SK-N-SH treated with all-trans-retinoic acid at 6 μM for 48 hours (cell line): ENCODE results near the gene CHRNA5.

ENCODE experiments used
- ATAC-seq: fragments of 200-7000 bp; cut with Tn5 transposase; 3 replicates; pipeline ENCODE4 v1.9.1; 2020; ENCODE audit warnings: mild to moderate bottlenecking, moderate library complexity
- ARNTL ChIP-seq: fragments of 450-650 bp; formaldehyde crosslinking; IDR thresholded peaks from 2 replicates; pipeline ENCODE4 v1.5.0; 2020; ENCODE audit warnings: low read depth, mild to moderate bottlenecking, moderate library complexity, borderline replicate concordance
- BACH2 ChIP-seq: fragments of 250-450 bp; sonication (Bioruptor Pico); IDR thresholded peaks from 2 replicates; pipeline ENCODE4 v1.9.0; 2021; ENCODE audit warnings: mild to moderate bottlenecking, borderline replicate concordance
- CREB5 ChIP-seq: fragments of 250-450 bp; sonication (Bioruptor Pico); IDR thresholded peaks from 2 replicates; pipeline ENCODE4 v1.5.1; 2020; ENCODE audit warnings: low read depth, mild to moderate bottlenecking, moderate library complexity
- CSDC2 ChIP-seq: fragments of 250-450 bp; sonication (Bioruptor Pico); IDR thresholded peaks from 2 replicates; pipeline ENCODE4 v1.5.0; 2020; ENCODE audit warnings: mild to moderate bottlenecking, moderate library complexity
- ESRRG ChIP-seq: fragments of 250-450 bp; sonication (Bioruptor Pico); IDR thresholded peaks from 2 replicates; pipeline ENCODE4 v1.6.1; 2021; ENCODE audit warnings: mild to moderate bottlenecking
- GLIS3 ChIP-seq: fragments of 250-450 bp; sonication (Bioruptor Pico); IDR thresholded peaks from 2 replicates; pipeline ENCODE4 v1.5.0; 2020; ENCODE audit warnings: mild to moderate bottlenecking, moderate library complexity
- ISL1 ChIP-seq: fragments of 250-450 bp; sonication (Bioruptor Pico); IDR thresholded peaks from 2 replicates; pipeline ENCODE4 v2.1.2; 2022; ENCODE audit warnings: mild to moderate bottlenecking, moderate library complexity
- OSR1 ChIP-seq: fragments of 250-450 bp; sonication (Bioruptor Pico); IDR thresholded peaks from 2 replicates; pipeline ENCODE4 v1.8.0; 2022; ENCODE audit warnings: moderate library complexity, mild to moderate bottlenecking, inconsistent platforms
- POU6F1 ChIP-seq: fragments of 250-450 bp; sonication (Bioruptor Pico); IDR thresholded peaks from 2 replicates; pipeline ENCODE4 v1.8.0; 2021; ENCODE audit warnings: low read depth, mild to moderate bottlenecking, moderate library complexity, borderline replicate concordance
- PPARA ChIP-seq: fragments of 250-450 bp; sonication (Bioruptor Pico); IDR thresholded peaks from 2 replicates; pipeline ENCODE4 v1.5.0; 2020; ENCODE audit warnings: mild to moderate bottlenecking, borderline replicate concordance
- RARB ChIP-seq: fragments of 250-450 bp; sonication (Bioruptor Pico); IDR thresholded peaks from 2 replicates; pipeline ENCODE4 v1.8.0; 2021; ENCODE audit warnings: mild to moderate bottlenecking, moderate library complexity
- SNAI2 ChIP-seq: fragments of 250-450 bp; sonication (Bioruptor Pico); IDR thresholded peaks from 2 replicates; pipeline ENCODE4 v1.5.0; 2020; ENCODE audit warnings: mild to moderate bottlenecking, moderate library complexity
- TCF4 ChIP-seq: fragments of 250-450 bp; sonication (Bioruptor Pico); IDR thresholded peaks from 2 replicates; pipeline ENCODE4 v1.8.0; 2021; ENCODE audit warnings: mild to moderate bottlenecking, moderate library complexity, borderline replicate concordance
- TOX ChIP-seq: fragments of 250-450 bp; sonication (Bioruptor Pico); IDR thresholded peaks from 2 replicates; pipeline ENCODE4 v1.8.0; 2021; ENCODE audit warnings: mild to moderate bottlenecking, moderate library complexity, borderline replicate concordance
- TSHZ2 ChIP-seq: fragments of 250-450 bp; sonication (Bioruptor Pico); IDR thresholded peaks from 2 replicates; pipeline ENCODE4 v1.5.0; 2020; ENCODE audit warnings: mild to moderate bottlenecking, moderate library complexity
- ZC3H10 ChIP-seq: fragments of 250-450 bp; sonication (Bioruptor Pico); IDR thresholded peaks from 2 replicates; pipeline ENCODE4 v1.5.1; 2021; ENCODE audit warnings: mild to moderate bottlenecking, moderate library complexity
- ZFP30 ChIP-seq: fragments of 450-650 bp; formaldehyde crosslinking; IDR thresholded peaks from 2 replicates; pipeline ENCODE4 v1.5.0; 2022; ENCODE audit warnings: mild to moderate bottlenecking, moderate library complexity
- ZNF565 ChIP-seq: fragments of 450-650 bp; formaldehyde crosslinking; conservative IDR thresholded peaks from 2 replicates; pipeline ENCODE4 v1.5.0; 2020; ENCODE audit warnings: low read depth, mild to moderate bottlenecking, moderate library complexity
- ZNF70 ChIP-seq: fragments of 450-650 bp; formaldehyde crosslinking; IDR thresholded peaks from 2 replicates; pipeline ENCODE4 v1.5.0; 2020; ENCODE audit warnings: mild to moderate bottlenecking, moderate library complexity
- TF ChIP-seq, protein P1 (sequence below): fragments of 250-450 bp; sonication (Bioruptor Pico); IDR thresholded peaks from 2 replicates; pipeline ENCODE4 v1.8.0; 2020; ENCODE audit warnings: mild to moderate bottlenecking, moderate library complexity, borderline replicate concordance

The CHRNA5 gene

DNA sequence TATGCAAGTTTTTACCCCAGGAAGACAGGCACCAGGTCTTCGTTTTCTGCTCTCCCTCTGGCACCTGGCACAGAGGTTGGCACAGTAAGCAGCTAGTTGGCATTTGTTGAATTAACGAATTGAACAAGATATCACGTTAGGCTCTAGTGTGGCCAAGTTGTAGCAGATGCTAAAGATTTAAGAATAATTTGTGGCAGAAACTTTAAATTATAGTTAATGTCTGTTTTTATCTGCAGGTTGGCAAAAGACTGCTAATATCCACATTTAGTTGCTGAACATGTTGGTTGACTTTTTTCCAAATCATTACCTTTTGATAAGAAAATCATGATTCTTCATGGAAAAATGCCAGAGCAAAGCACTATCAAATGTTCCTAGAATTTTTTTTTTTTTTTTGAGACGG lies 8.1 kb downstream of the CHRNA5 start:
- ATAC-seq = no peak
- TF ChIP-seq CSDC2 (no peak), RARB (CRISPR knock-in tag) (no peak)

DNA sequence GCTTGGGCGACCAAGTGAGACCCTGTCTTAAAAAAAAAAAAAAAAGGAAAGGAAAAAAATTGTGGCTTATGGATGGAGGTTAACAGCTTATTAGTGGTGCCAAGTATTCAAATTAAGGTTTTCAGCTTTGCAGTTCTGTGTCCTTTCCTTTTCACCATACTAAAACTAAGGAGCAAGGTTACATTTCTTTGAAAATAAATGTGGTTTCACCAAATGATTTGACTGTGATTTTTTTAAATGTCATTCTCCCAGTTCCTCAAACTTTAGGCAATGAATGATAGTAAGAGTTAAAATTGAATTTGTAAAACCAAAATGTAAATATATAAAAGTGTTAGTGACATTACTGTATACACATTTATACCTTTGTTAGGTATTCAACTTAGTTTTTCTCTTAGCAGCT lies 9.6 kb downstream of the CHRNA5 start:
- ATAC-seq = no peak
- TF ChIP-seq ARNTL (CRISPR knock-in tag) = no peak
- no peak for TF ChIP-seq TSHZ2 (CRISPR knock-in tag)
- no peak for TF ChIP-seq CREB5
- TF ChIP-seq OSR1 (CRISPR knock-in tag) = no peak
- no peak for TF ChIP-seq SNAI2 (CRISPR knock-in tag)
- TF ChIP-seq ESRRG (CRISPR knock-in tag) = no peak
- no peak for TF ChIP-seq RARB (CRISPR knock-in tag)
- TF ChIP-seq, protein P1, sequence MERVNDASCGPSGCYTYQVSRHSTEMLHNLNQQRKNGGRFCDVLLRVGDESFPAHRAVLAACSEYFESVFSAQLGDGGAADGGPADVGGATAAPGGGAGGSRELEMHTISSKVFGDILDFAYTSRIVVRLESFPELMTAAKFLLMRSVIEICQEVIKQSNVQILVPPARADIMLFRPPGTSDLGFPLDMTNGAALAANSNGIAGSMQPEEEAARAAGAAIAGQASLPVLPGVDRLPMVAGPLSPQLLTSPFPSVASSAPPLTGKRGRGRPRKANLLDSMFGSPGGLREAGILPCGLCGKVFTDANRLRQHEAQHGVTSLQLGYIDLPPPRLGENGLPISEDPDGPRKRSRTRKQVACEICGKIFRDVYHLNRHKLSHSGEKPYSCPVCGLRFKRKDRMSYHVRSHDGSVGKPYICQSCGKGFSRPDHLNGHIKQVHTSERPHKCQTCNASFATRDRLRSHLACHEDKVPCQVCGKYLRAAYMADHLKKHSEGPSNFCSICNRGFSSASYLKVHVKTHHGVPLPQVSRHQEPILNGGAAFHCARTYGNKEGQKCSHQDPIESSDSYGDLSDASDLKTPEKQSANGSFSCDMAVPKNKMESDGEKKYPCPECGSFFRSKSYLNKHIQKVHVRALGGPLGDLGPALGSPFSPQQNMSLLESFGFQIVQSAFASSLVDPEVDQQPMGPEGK (CRISPR knock-in tag) = no peak
- no peak for TF ChIP-seq TOX (CRISPR knock-in tag)
- no peak for TF ChIP-seq TCF4 (CRISPR knock-in tag)
- TF ChIP-seq GLIS3 (CRISPR knock-in tag) = no peak
- no peak for TF ChIP-seq BACH2 (CRISPR knock-in tag)
- no peak for TF ChIP-seq ZNF565 (CRISPR knock-in tag)
- TF ChIP-seq PPARA (CRISPR knock-in tag) = no peak

- no peak for ATAC-seq
- TF ChIP-seq TOX (CRISPR knock-in tag) = no peak
- no peak for TF ChIP-seq GLIS3 (CRISPR knock-in tag)
- no peak for TF ChIP-seq ARNTL (CRISPR knock-in tag)
- TF ChIP-seq ZNF70 = no peak
- TF ChIP-seq CSDC2 = no peak
- no peak for TF ChIP-seq TSHZ2 (CRISPR knock-in tag)
- TF ChIP-seq POU6F1 (CRISPR knock-in tag) = no peak
- no peak for TF ChIP-seq ZC3H10
- no peak for TF ChIP-seq CREB5
- no peak for TF ChIP-seq ZFP30 (CRISPR knock-in tag)
- no peak for TF ChIP-seq BACH2 (CRISPR knock-in tag)
- TF ChIP-seq TCF4 (CRISPR knock-in tag) = no peak
- no peak for TF ChIP-seq ZNF565 (CRISPR knock-in tag)
- no peak for TF ChIP-seq ESRRG (CRISPR knock-in tag)
- no peak for TF ChIP-seq ISL1 (CRISPR knock-in tag)
- TF ChIP-seq RARB (CRISPR knock-in tag) = no peak
- TF ChIP-seq, protein P1 (CRISPR knock-in tag) = no peak
- TF ChIP-seq, all 23 proteins: peak for 0
Observed at GRCh38 chr15:78597583-78597982, 32.3 kb downstream of the CHRNA5 start.
